Heart left ventricle (tissue), 13 donors: ENCODE data around the gene POT1.

Experiments
- CTCF ChIP-seq, 12 donors: fragments of 200-600 bp; sonication (generic) in 4 of 12; IDR thresholded peaks; one replicate each; pipeline versions ENCODE4 v1.5.0 to v1.8.0; 2018 to 2022; ENCODE audit warnings: antibody characterized with exemption in 12 of 12, mild to moderate bottlenecking in 5 of 12
- POLR2A ChIP-seq, 2 donors: fragments of 450-650 bp; IDR thresholded peaks; one replicate each; pipeline ENCODE4 v1.6.1; 2017; ENCODE audit warnings: antibody characterized with exemption in 2 of 2, mild to moderate bottlenecking in 2 of 2, moderate library complexity in 2 of 2
- donor health status: ischemic (EF 13 %, LVEDD 7.1; RV severe dilation, severe dysfunction).
- donor health status: DM: no; HTN: yes; CAD: no.
- donor health status: DM: no; HTN: no; CAD: no.
- donor health status: ischemic (EF 25% LVEDD 6.9; RV normal size, moderate dysfunction).
- donor health status: ischemic (EF 25% LVEDD 5.7; RV mildly dilated, moderate dysfunction).
- donor health status: ischemic (EF 35%, LVEDD 5.7; RV mildly dilated, moderate dysfunction).
- donor health status: nonischemic (EF 11% LVEDD 7.7; RV severe dilation, severe dysfunction).
- donor health status: DM: yes; HTN: yes; CAD: no.
- donor health status: PGD.
- donor health status: ischemic (EF 29% LVEDD 5.4; RV normal size, mild dysfunction).
- donor health status: nonischemic (EF 23%, LVEDD 6.1; RV moderate dilation, normal function).

GRCh38 chr7:124781418-124781817 is 148.2 kb downstream of the POT1 start:
- TF ChIP-seq CTCF (IDR thresholded peaks at IDR 0.05) (no peak), POLR2A (IDR thresholded peaks at IDR 0.05) (no peak)
